UCSD-AML1 (cell line): Measurements from ENCODE around the gene SLC5A9.
"Not testable (repeated sequence)": the region's sequence is repeated elsewhere in the genome, so short reads cannot be mapped to it uniquely, and the experiment has no call there.

Experiments
- DNase-seq: peaks from one replicate; lab custom pipeline; 2025; ENCODE audit not compliant: unreplicated experiment; lab: John Stamatoyannopoulos, UW

SLC5A9 gene

DNA sequence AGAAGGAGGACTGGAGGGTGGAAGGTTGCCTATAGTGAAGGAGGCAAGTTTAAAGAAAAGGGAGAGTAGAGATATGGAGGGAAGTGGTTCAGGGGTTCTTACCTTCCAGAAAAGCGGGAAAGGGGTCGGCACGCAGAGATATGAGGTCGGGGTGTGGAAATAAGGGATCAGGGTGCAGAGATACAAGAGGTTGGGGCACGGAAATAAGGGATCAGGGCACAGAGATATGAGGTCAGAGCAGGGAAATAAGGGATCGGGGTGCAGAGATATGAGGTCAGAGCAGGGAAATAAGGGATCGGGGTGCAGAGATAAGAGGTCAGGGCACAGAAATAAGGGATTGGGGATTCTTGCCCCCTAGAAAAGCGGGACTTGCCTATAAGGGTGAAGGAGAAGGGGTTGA, 9.1 kb upstream of the SLC5A9 start:
- not testable (repeated sequence) for DNase-seq

DNA sequence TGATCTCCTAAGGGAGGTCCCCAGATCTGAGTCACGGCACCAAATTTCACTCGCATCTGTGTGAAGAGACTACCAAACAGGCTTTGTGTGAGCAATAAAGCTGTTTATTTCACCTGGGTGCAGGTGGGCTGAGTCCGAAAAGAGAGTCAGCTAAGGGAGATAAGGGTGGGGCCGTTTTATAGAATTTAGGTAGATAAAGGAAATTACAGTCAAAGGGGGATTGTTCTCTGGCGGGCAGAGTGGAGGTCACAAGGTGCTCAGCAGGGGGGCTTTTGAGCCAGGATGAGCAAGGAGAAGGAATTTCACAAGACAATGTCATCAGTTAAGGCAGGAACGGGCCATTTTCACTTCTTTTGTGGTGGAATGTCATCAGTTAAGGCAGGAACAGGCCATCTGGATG, 8.2 kb upstream of the SLC5A9 start:
- not testable (repeated sequence) for DNase-seq

DNA sequence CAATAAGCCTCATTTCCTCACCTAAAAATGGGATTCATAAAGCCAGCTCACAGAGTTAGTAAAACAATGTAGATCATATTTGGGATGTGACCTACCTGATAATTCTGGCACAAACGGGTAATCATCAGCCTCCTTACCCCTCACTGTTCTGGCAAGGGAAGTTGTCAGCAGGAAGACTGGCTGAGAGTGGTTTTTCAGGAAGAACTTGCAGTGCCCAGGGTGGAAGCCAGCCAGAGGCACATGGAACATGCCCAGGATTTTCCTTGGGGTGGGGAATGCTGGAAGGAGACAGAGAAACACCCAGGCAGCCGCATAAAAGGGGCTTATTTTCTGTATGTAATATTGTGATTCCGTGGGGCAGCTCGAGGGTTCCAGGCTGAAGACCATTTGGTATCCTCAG, 7.7 kb upstream of the SLC5A9 start:
- no peak for DNase-seq

DNA sequence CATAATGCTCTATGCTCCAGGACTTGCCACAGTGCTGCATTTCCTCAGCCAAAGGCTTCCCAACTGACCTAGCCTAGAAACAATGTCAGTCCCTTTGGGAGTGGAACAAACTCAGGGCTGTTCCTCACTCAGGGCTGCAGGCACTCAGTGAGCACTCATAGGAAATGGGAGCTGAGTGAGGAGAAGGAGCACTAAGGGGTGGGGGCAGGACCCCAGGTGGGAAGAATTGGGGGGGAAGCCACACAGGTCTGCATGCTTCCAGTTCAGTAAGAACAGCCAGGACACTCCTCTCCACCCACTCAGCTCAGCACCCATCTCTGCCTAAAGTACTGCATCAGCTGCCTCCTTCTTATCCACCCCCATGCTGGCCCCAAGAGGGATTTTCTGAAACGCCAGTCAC, 7.3 kb upstream of the SLC5A9 start:
- no peak for DNase-seq

DNA sequence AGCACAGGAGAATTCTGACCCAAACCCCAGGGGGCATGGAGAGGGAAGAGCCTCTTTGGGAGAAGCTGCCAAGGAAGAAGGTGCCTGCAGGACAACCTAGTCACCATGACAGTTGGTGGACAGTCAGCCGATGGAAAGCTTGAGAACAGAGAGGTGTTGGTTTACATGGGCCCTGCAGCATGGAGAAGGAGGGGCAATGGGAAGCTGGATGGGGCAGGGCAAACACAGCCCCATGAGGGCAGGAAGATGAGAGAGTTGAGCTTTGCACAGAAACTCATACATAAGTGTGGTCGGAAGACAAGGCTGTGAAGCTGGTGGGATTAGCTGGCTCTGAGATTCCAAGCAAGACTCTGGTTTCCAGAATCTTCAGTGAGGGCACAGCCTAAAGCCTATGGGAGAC, 6.6 kb upstream of the SLC5A9 start:
- DNase-seq = no peak

DNA sequence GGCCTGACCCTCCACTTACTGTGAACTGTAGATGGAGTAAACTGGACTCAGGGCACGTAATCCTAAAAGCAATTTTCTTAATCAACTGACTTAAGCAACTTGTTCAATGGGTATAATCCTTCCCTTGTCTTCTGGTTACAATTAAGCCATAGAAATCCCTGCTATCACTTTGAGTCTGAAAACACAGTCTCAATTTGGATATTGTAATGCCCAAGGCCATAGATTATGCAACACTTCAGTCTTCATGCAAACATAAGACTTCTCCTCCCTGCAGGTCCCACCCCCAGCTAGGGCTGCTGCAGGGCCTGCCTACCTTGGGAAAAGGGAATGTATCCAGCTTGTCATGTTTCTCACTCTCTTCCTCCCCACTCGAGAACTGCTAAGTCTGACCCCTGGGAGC, 6.2 kb upstream of the SLC5A9 start:
- DNase-seq = no peak

DNA sequence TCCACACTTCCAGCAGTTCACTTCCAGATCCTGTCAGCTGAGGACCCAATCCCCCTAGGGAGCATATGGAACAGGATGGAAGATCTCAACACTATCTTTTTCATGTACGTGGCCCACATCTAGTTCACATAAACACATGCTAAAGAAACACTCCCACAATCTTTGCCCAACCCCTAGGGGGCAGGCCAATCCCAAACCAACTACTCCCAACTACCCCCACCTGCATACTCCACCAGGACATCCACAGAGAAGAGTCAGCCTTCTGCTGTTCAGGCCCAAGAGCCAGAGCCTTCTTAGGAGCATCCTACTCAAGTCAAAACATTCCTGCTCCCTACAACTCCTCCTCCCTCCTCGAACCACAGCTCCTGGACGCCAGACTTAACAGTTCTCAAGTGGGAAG, 5.6 kb upstream of the SLC5A9 start:
- no peak for DNase-seq

DNA sequence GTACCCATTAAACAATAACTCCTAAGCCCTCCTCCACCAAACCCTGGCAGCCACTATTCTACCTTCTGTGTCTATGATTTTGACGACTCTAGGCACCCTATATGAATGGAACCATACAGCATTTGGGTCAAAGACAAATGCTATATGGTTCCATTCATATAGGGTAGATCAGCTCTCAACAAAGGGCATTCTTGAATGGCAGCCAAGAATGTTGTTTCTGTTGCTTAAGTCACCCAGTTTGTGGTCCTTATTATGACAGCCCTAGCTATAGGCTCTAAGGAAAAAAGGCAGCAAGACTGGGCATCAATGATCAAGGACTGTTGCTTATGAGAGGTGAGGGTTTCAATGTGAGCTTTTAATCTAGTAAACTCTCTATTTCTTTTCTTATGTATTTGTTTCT, 4.7 kb upstream of the SLC5A9 start:
- DNase-seq = no peak

DNA sequence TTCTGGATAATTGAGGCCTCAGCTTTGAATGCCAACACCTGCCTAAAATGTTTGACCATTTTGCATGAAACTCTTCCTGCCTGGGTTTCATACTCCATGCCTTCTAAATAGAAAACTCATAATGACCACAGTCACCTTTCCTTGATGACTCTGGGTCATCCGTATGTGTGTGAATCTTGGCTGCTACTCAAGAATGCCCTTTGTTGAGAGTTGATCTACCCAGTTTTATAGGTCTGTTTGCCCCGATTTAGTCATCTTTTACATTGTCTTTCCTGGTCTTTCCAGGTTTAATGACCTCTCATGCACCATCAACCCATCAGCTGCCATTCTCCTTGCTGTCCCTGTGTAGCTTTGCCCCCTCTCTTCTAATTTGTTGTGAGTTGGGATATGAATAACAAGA, 2.7 kb upstream of the SLC5A9 start:
- DNase-seq = no peak

DNA sequence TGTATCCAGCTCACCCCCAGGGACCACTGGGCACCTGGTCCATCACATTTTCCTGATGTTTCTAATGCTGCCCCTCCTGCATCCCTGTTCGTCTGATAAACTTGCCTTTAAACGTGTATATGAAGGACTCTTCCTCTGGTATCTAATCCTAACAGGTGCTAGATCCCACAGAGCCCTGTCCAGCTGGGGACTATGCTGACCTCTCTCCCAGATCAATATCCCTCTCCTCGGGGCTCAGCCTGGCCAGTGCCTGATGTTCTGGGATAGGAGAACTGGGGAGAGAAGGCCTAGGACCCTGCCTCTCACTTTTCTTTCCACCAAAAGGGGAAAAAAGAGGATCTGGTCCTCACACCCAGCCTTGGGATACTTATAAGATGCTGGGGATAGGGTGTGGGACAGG, 1.4 kb upstream of the SLC5A9 start:
- DNase-seq = no peak

DNA sequence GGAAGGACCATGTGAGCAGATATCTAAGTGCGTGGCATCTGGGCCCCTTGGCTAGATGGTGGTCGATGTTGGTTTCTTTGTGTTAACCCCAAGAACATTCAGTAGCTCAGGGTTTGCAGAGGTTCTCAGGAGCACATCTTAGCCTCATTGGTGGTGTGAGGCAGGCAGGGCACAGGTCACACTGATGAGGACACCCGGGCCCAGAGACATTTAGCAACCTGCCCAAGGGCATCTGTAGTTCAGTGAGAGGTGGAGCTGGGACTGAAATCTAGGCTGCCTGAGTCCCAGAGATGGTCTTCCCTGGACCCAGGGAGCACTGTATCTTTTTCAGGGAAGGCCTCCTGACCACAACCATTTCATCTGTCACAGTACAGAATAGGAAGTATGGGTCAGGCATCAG, 859 bp upstream of the SLC5A9 start:
- DNase-seq = no peak

DNA sequence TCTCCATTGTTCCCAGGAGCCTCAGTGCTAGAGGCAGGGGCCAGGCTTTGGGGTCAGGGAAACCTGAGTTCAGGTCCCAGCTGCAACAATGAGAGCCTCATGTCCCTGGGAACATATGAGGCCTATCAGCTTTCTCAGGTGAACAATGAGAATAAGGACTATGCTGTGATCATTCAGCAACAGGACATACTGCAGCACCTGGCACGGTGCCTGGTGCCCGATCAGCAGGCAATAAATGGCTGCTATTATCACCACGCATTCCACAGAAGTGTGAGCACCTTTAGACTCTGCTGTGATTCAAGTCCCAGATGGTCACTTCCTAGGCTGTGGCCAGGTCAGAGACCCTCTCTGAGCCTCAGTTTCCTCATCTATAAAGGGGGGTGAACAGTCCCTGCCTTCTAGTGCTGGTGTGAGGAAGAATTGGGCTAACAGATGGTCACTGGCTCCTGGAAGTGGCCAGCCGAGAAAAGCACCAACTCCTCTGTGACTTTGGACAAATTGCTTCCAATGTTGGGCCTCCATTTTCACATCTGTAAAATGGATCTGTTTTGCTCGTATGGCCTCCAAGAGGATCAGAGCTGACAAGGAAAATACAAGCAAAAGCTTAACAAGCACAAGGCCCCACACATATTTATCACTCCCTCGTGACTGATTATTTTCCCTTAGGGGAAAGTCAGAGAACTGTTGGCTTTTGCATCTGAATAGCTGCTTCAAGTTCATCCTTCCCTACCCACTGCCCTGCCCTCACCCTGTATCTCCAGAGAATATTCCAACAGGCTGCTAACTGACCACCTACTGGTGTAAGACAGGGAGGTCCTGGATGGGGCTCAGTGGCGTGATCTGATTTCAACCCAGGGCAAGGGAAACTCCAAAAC, 1.1 kb downstream of the SLC5A9 start:
- no peak for DNase-seq

DNA sequence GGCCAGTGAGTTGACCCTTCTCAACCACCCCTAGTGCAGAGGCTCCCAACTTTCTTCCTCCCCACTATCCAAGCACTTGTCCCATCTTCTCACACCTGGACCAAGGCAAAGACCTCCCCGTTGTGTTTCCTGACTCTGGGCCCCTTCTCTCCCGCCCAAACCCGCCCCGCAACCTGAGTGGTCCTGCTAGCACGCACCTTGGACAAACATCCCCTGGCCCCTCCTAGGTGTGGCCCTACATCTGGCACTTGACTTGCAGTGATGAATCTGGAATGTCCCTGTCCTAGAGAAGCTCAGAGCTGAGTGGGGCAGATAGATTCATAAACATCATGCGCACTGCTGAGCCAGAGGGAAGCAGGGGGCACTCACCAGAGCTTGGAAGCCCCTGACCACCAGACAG, 2.3 kb downstream of the SLC5A9 start:
- DNase-seq = no peak

DNA sequence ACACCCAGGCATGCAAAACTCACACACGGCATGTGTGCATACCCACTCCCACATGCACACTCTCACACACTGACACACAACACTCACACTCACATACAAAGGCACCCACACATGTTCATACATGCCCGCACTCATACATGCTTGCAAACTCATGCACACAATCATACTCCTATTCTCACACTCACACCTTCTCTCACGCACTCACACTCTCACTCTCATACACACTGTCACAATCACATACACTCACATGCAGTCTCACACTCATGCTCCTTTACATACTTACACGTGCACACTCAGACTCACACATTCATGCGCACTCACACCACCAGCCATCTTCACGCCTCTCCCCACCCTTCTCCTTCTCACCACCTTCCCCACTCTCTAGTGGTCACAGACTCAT, 3.1 kb downstream of the SLC5A9 start:
- DNase-seq = no peak

DNA sequence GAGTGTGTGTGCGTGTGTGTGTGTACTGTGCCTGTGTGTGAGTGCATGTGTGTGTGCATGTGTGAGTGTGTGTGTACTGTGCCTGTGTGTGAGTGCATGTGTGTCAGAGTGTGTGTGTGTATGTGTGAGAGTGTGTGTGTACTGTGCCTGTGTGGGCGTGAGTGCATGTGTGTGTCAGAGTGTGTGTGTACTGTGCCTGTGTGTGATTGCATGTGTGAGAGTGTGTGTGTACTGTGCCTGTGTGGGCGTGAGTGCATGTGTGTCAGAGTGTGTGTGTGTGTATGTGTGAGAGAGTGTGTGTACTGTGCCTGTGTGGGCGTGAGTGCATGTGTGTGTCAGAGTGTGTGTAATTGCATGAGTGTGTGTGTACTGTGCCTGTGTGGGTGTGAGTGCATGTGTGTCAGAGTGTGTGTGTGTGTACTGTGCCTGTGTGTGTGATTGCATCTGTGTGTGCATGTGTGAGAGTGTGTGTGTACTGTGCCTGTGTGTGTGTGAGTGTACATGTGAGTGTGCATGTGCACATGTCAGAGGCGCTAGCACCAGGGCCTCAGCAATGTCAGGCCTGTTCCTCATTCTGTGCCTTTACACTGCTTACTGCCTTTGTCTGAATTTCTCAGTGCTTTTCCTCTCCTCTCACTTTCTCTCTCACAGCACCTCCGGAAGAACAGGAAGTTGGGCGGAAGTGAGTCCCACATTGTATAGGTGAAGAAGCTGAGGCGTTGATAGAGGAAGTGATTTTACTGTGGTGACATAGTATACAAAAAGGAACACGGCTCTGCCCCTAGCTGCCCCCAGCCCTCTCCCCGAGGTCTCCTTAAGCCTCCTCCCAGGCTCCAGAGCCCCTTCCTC, 4.9 kb downstream of the SLC5A9 start:
- DNase-seq = peak; percentile 46

DNA sequence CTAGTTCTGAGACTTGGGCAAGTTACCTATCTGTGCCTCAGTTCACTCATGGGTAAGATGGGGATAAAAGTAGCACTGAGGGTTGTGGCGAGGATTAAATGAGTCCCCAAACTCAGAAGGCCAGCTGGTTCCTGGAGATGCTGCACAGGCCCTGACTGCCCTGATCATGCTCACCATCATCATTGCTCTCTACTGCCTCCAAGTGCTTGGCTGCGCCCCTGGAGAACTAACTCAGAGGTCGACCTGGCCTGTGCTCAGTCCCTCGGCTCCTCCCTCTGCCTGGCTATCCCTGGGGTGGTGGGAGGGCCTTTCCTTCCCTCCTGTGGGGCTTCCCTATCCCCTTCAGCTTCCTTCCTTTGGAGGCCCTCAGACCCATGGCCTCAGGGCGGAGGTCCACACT, 5.6 kb downstream of the SLC5A9 start:
- DNase-seq = peak; percentile 35

DNA sequence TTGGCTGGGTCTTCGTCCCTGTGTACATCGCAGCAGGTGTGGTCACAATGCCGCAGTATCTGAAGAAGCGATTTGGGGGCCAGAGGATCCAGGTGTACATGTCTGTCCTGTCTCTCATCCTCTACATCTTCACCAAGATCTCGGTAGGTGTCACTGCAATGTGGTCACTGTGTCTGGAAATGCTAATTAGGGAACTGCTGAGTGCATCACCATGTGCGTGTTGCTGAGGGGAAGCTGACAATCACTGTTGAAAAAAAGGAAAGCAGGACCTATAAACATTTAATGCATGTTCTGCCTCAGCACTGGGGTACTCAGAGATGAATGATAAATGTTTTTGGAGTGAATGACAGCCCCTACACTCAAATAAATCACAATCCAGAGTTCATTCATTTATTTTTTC, 6.8 kb downstream of the SLC5A9 start:
- no peak for DNase-seq

DNA sequence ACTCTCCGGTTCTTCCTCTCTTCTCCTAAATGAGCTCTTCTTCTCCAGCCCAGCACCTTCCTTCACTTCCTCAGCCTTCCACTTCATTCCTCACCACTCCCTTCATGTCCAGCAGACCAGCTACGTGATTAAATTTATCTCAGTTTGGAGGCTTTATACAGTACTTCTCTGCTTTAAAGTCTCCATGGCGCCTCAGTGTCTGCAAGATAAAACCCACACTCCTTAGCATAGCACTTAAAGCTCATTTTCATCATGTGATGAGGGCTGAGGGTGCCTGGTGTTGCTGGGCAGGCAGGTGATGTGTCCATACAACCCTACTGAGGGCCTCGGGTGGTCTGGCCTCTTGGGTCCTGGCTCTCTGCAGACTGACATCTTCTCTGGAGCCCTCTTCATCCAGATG, 7.7 kb downstream of the SLC5A9 start:
- no peak for DNase-seq

DNA sequence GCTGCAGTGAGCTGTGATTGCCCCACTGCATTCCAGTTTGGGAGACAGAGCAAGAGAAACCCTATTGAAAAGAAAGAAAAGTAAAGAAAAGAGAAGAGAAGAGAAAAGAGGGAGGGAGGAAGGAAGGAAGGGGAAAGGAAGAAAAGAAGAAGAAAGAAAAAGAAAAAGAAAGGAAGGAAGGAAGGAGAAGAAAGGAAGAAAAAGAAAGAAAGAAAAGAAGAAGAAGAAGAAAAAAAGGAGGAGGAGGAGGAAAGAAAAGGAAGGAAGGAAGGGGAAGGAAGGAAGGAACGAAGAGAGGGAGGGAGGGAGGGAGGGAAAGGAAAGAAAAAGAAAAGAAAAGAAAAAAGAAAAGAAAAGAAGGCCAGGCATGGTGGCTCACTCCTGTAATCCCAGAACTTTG, 10.2 kb downstream of the SLC5A9 start:
- DNase-seq = no peak

DNA sequence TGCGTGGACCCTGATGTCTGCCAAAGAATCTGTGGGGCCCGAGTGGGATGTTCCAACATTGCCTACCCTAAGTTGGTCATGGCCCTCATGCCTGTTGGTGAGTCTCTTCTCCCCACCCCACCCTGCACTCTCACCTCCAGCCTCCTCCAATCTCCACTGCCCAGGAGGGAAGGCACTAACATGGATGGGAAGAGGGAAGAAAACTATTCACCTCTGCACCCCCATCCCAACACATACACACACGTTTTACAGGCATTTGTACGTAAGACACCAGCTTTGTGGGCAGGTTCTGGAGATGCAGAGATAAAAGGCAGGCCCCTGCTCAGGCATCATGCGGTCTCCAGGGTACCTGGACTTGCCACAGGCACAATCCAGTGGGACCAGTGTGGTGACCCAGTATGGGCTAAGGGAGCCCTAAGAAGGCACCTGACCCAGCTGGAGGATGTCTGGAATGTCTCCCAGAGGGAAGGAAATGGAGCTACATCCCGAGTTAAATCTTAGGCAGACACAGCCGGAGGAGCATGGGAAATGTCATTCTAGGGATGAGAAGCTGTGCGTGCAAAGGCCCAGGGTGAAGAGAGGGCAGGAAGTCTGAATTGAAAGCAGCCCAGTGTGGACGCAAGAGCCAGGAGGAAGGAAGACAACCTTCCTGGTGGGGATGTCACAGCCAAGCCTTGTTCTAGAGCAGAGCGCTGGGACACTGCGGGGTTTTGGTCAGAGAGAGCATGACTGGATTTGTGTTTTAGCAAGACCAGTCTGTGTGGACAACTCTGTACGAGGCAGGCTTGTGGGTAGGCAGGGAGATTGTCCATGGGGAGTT, 11.4 kb downstream of the SLC5A9 start:
- DNase-seq = no peak

DNA sequence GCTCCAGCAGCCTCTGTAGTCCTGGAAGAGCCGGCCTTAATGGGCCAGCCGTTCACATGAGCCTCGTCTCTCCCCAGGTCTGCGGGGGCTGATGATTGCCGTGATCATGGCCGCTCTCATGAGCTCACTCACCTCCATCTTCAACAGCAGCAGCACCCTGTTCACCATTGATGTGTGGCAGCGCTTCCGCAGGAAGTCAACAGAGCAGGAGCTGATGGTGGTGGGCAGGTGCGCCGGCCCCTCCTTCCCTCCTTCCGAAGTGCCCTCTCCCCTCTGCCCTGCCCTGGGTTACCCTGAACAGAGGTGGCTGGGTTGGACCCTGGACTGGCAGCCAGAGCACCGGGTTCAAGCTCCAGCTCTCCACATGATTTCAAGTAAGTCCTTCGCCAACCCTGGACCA, 13.1 kb downstream of the SLC5A9 start:
- DNase-seq = no peak
